HepG2 (cell line): Measurements from ENCODE around the gene NEK7. TPM values are rescaled to one million over a fixed set of nuclear protein-coding genes. Genes with fewer than 3 reads are reported as not detected.

Experiments
- ATAC-seq: fragments of 200-7000 bp; cut with Tn5 transposase; 3 replicates; pipeline ENCODE4 v1.9.1; 2020; ENCODE audit warnings: mild to moderate bottlenecking, moderate library complexity
- BruUV-seq: library from RNA; stranded (reverse); fragments of 400-500 nt; replicated peaks from 2 replicates; lab custom pipeline; 2021; lab: Mats Ljungman, UMichigan
- CTCF ChIA-PET: fragments of 300-600 bp; formaldehyde crosslinking; extraction: SDS; loops from one replicate; lab custom pipeline; 2021; ENCODE audit warnings: low total read pairs, inconsistent platforms, low intra/inter-chr PET ratio; lab: Yijun Ruan, JAX
- POLR2A ChIA-PET: fragments of 350-600 bp; sonication (Branson Sonifier 250); formaldehyde crosslinking; loops from one replicate; lab custom pipeline; 2020; ENCODE audit warnings: antibody characterized with exemption, inconsistent platforms; lab: Yijun Ruan, JAX
- DNase-seq: peaks from one replicate; pipeline ENCODE4 v3.0.0-alpha.2; 2015; ENCODE audit warnings: low spot score
- FAIRE-seq: peaks from 3 replicates; lab custom pipeline; 2011; peaks lifted over from hg19 to GRCh38; lab: Jason Lieb, UNC
- H2AFZ ChIP-seq: one replicate; pipeline ENCODE4 v1.6.1; 2011; ENCODE audit warnings: low read length, inconsistent platforms
- H3K27ac ChIP-seq: fragments of 300-600 bp; 3 replicates; pipeline ENCODE4 v1.8.0; 2011; ENCODE audit warnings: mixed run types, mild to moderate bottlenecking, mixed read lengths, low read length, inconsistent platforms; ENCODE audit not compliant: insufficient read depth; ENCODE audit errors: extremely low read length
- H3K27me3 ChIP-seq, 2 experiments: fragments of 200-600 bp in 1 of 2; 2 replicates in 1 of 2; 3 replicates in 1 of 2; pipeline versions ENCODE4 v1.6.0 to v1.8.0; 2011; ENCODE audit warnings: low read length in 2 of 2, mild to moderate bottlenecking in 2 of 2, moderate library complexity in 2 of 2, inconsistent platforms in 1 of 2; ENCODE audit not compliant: insufficient read depth in 2 of 2, control insufficient read depth in 1 of 2
- H3K36me3 ChIP-seq, 2 experiments: fragments of 200-600 bp in 1 of 2; replicated peaks in 1 of 2; 2 replicates in 1 of 2; 3 replicates in 1 of 2; pipeline versions ENCODE4 v1.5.1 to v1.8.0; 2011; ENCODE audit warnings: low read length in 2 of 2, inconsistent platforms in 1 of 2; ENCODE audit not compliant: insufficient read depth in 2 of 2, control insufficient read depth in 1 of 2
- H3K4me1 ChIP-seq: 2 replicates; pipeline ENCODE4 v1.5.1; 2012; ENCODE audit warnings: low read length, inconsistent platforms; ENCODE audit not compliant: insufficient read depth
- H3K4me2 ChIP-seq: 2 replicates; pipeline ENCODE4 v1.6.0; 2011; ENCODE audit warnings: low read depth, low read length, inconsistent platforms
- H3K4me3 ChIP-seq, 3 experiments: fragments of 200-600 bp in 1 of 3; sonication (generic), shearing (Covaris generic) in 1 of 3; replicated peaks in 1 of 3; 2 replicates each; pipeline ENCODE4 v1.5.1; 2011 to 2016; ENCODE audit warnings: low read length in 3 of 3, inconsistent platforms in 2 of 3, low read depth in 2 of 3, mild to moderate bottlenecking in 2 of 3, control low read depth in 1 of 3, mixed read lengths in 1 of 3; ENCODE audit not compliant: insufficient read depth in 1 of 3
- H3K79me2 ChIP-seq: one replicate; pipeline ENCODE4 v1.6.1; 2011; ENCODE audit warnings: low read length, inconsistent platforms; ENCODE audit not compliant: insufficient read depth
- H3K9ac ChIP-seq: 2 replicates; pipeline ENCODE4 v1.6.0; 2011; ENCODE audit warnings: mild to moderate bottlenecking, low read depth, low read length, inconsistent platforms; ENCODE audit not compliant: insufficient read depth
- H3K9me3 ChIP-seq: 2 replicates; pipeline ENCODE4 v1.5.1; 2012; ENCODE audit warnings: mild to moderate bottlenecking, low read length
- H4K20me1 ChIP-seq: 2 replicates; pipeline ENCODE4 v1.6.0; 2011; ENCODE audit warnings: inconsistent platforms, mild to moderate bottlenecking, low read length, moderate library complexity; ENCODE audit not compliant: insufficient read depth
- GPBP1L1 ChIP-seq: sonication (generic); formaldehyde crosslinking; IDR thresholded peaks from 2 replicates; pipeline ENCODE4 v1.5.0; 2020; ENCODE audit warnings: mild to moderate bottlenecking, missing genetic modification reagents
- POLR2AphosphoS5 ChIP-seq: IDR thresholded peaks from 2 replicates; pipeline ENCODE4 v1.6.1; 2012; ENCODE audit warnings: low read depth, low read length
- THYN1 ChIP-seq: sonication (generic); formaldehyde crosslinking; IDR thresholded peaks from 2 replicates; pipeline ENCODE4 v1.8.1; 2023; ENCODE audit warnings: low read depth, mild to moderate bottlenecking, moderate library complexity, missing genetic modification reagents, borderline replicate concordance
- ZFP36 ChIP-seq: fragments of 150-350 bp; IDR thresholded peaks from 2 replicates; pipeline ENCODE4 v1.6.1; 2018; ENCODE audit warnings: borderline replicate concordance, low read length, low read depth; ENCODE audit not compliant: partially characterized antibody
- ZNF142 ChIP-seq: sonication (generic); formaldehyde crosslinking; IDR thresholded peaks from 2 replicates; pipeline ENCODE4 v1.4.0; 2020; ENCODE audit warnings: missing genetic modification reagents
- ZNF276 ChIP-seq: sonication (generic); formaldehyde crosslinking; IDR thresholded peaks from 2 replicates; pipeline ENCODE4 v1.4.0; 2020; ENCODE audit warnings: mild to moderate bottlenecking, low read depth, missing genetic modification reagents
- ZNF333 ChIP-seq: sonication (generic); formaldehyde crosslinking; IDR thresholded peaks from 2 replicates; pipeline ENCODE4 v1.4.0; 2020; ENCODE audit warnings: mild to moderate bottlenecking, missing genetic modification reagents, borderline replicate concordance
- in situ Hi-C: cut with HindIII; loops from 2 replicates; pipeline ENCODE4 v1.10.0; 2017; ENCODE audit warnings: low pct_unique_long_range_greater_than_20kb; ENCODE audit not compliant: extremely low pct_ligation_motif_present
- intact Hi-C: fragments of 100-400 bp; cut with micrococcal nuclease; formaldehyde crosslinking; loops from one replicate; pipeline ENCODE4 v1.10.0; 2022; ENCODE audit not compliant: unreplicated experiment
- polyA plus RNA-seq, 8 experiments: library from polyadenylated mRNA; depleted of rRNA in 3 of 8; stranded (reverse) in 7 of 8; unstranded in 1 of 8; fragments of >200 nt; fragmentation: Illumina TruSeq in 4 of 8; extraction: Trizol in 4 of 8; gene quantifications; 2 replicates each; pipeline versions ENCODE4 v1.2.1 to v1.2.3, GENCODE V29; 2011 to 2016; ENCODE audit warnings: low read depth in 4 of 8, missing spikeins in 1 of 8, mixed read lengths in 1 of 8; ENCODE audit not compliant: insufficient read depth in 1 of 8
- total RNA-seq, 5 experiments: library from RNA; depleted of rRNA; stranded (reverse); fragments of >200 nt; fragmentation: Illumina TruSeq; extraction: Trizol; gene quantifications; 2 replicates each; pipeline ENCODE4 v1.2.3, GENCODE V29; 2016; ENCODE audit warnings: low read depth in 1 of 5
- TF ChIP-seq, protein P1 (sequence below): sonication (generic); formaldehyde crosslinking; IDR thresholded peaks from 2 replicates; pipeline ENCODE4 v1.4.0; 2020; ENCODE audit warnings: low read depth, missing genetic modification reagents

Gene NEK7
- total and polyA plus RNA-seq, 2 of the 13 experiments (the other 11 are each of a cell fraction or from before 2014, with no cell fraction given), result 18.1 to 19.2 TPM

GRCh38 chr1:198108636-198109370 lies 48.0 kb upstream of the NEK7 start (continued):
- TF ChIP-seq THYN1 (CRISPR knock-in tag), result no peak
- TF ChIP-seq, protein P1, sequence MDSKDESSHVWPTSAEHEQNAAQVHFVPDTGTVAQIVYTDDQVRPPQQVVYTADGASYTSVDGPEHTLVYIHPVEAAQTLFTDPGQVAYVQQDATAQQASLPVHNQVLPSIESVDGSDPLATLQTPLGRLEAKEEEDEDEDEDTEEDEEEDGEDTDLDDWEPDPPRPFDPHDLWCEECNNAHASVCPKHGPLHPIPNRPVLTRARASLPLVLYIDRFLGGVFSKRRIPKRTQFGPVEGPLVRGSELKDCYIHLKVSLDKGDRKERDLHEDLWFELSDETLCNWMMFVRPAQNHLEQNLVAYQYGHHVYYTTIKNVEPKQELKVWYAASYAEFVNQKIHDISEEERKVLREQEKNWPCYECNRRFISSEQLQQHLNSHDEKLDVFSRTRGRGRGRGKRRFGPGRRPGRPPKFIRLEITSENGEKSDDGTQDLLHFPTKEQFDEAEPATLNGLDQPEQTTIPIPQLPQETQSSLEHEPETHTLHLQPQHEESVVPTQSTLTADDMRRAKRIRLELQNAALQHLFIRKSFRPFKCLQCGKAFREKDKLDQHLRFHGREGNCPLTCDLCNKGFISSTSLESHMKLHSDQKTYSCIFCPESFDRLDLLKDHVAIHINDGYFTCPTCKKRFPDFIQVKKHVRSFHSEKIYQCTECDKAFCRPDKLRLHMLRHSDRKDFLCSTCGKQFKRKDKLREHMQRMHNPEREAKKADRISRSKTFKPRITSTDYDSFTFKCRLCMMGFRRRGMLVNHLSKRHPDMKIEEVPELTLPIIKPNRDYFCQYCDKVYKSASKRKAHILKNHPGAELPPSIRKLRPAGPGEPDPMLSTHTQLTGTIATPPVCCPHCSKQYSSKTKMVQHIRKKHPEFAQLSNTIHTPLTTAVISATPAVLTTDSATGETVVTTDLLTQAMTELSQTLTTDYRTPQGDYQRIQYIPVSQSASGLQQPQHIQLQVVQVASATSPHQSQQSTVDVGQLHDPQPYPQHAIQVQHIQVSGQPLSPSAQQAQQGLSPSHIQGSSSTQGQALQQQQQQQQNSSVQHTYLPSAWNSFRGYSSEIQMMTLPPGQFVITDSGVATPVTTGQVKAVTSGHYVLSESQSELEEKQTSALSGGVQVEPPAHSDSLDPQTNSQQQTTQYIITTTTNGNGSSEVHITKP (CRISPR knock-in tag), result no peak

- intact Hi-C loops, result no loop called here
- Histone ChIP-seq H4K20me1 (no peaks in the 10 kb centered on the region), H3K4me3 (no peak overlapping the region), H2AFZ (no peak overlapping the region), H3K27ac (no peak overlapping the region), H3K36me3 (no peaks in the 10 kb centered on the region), H3K4me1 (no peaks in the 10 kb centered on the region), H3K4me2 (no peak overlapping the region), H3K9me3 (no peaks in the 10 kb centered on the region), H3K27me3 (no peaks in the 10 kb centered on the region), H3K9ac (no peak overlapping the region), H3K79me2 (no peaks in the 10 kb centered on the region)
- DNase-seq, result no peak
- no peak for FAIRE-seq
- ATAC-seq, result no peak
- ChIA-PET CTCF (no interaction called here), POLR2A (no interaction called here)
- in situ Hi-C loops, result no loop called here
- no TSS peak for BruUV-seq
- TF ChIP-seq GPBP1L1 (CRISPR knock-in tag) (no peak), ZNF142 (CRISPR knock-in tag) (no peak), ZFP36 (no peak), POLR2AphosphoS5 (no peak), ZNF333 (CRISPR knock-in tag) (no peak), ZNF276 (CRISPR knock-in tag) (no peak)
These were observed 47.5 kb upstream of the NEK7 start for GRCh38 chr1:198109371-198109715.
